ENCODE results near the gene SLC30A1. TPM values are rescaled to one million over a fixed set of nuclear protein-coding genes. Genes with fewer than 3 reads are reported as not detected.

The SLC30A1 gene
- total and polyA plus RNA-seq, 2 of the 13 experiments (the other 11 are each of a cell fraction or from before 2014, with no cell fraction given) = 5.9 to 24.4 TPM

- TF ChIP-seq ZBTB40 (IDR thresholded peaks at IDR 0.05) (no peak), ZBTB40 (CRISPR knock-in tag; IDR thresholded peaks at IDR 0.05) (no peak)
These were observed 20.9 kb downstream of the SLC30A1 start (continued) for GRCh38 chr1:211557894-211558625.

GRCh38 chr1:211553549-211553948, 25.4 kb downstream of the SLC30A1 start:
- no peaks in the 10 kb centered on the region for H4K20me1 ChIP-seq (ENCODE audit: insufficient read depth, low read length)
- H3K27me3 ChIP-seq (ENCODE audit: control insufficient read depth in 1 of 2, insufficient read depth in 2 of 2, low read length in 2 of 2) = peaks cover 0 to 10% of the 10 kb centered on the region in 2 experiments; a peak in 2 of 5 replicates
- intact Hi-C loops (cut with micrococcal nuclease; ENCODE audit: unreplicated experiment) (loop anchor here (5.0 kb wide), 1 partner anchor 36 kb away; no protein-coding TSS in a partner anchor), in situ Hi-C loops (cut with HindIII; ENCODE audit: extremely low pct_ligation_motif_present, low pct_unique_long_range_greater_than_20kb) (no loop called here)
- no TSS peak for BruUV-seq (replicated peaks)
- H3K27ac ChIP-seq (ENCODE audit: extremely low read length, insufficient read depth, low read length) = no peak overlapping the region
- H3K4me1 ChIP-seq (ENCODE audit: insufficient read depth, low read length) = peaks cover 25% of the 10 kb centered on the region
- ATAC-seq (no peak), FAIRE-seq (no peak), DNase-seq (ENCODE audit: low spot score) (no peak)
- ChIA-PET POLR2A (no interaction called here), CTCF (ENCODE audit: low intra/inter-chr PET ratio, low total read pairs) (no interaction called here)
- no peak overlapping the region for H3K4me3 ChIP-seq (replicated peaks in 1 of 3; ENCODE audit: insufficient read depth in 1 of 3, low read depth in 2 of 3, low read length in 3 of 3)
- H3K9ac ChIP-seq (ENCODE audit: insufficient read depth, low read depth, low read length) = no peak overlapping the region
- H2AFZ ChIP-seq (ENCODE audit: low read length) = no peak overlapping the region
- no peaks in the 10 kb centered on the region for H3K36me3 ChIP-seq (replicated peaks in 1 of 2; ENCODE audit: control insufficient read depth in 1 of 2, insufficient read depth in 2 of 2, low read length in 2 of 2)
- no peaks in the 10 kb centered on the region for H3K9me3 ChIP-seq (ENCODE audit: low read length)
- H3K79me2 ChIP-seq (ENCODE audit: insufficient read depth, low read length) = no peaks in the 10 kb centered on the region
- H3K4me2 ChIP-seq (ENCODE audit: low read depth, low read length) = no peak overlapping the region
- 42% methylated on average over 2 of the region's 2 CpGs for WGBS (ENCODE audit: low lambda C conversion rate)
- TF ChIP-seq EP300 (IDR thresholded peaks at IDR 0.05; ENCODE audit: low read depth in 2 of 2, low read length in 2 of 2) (no peak), EP300 (CRISPR knock-in tag; IDR thresholded peaks at IDR 0.05; ENCODE audit: borderline replicate concordance) (no peak), ZNF263 (CRISPR knock-in tag; IDR thresholded peaks at IDR 0.05) (no peak), CERS6 (CRISPR knock-in tag; IDR thresholded peaks at IDR 0.05) (no peak), ESRRA (CRISPR knock-in tag; IDR thresholded peaks at IDR 0.05; ENCODE audit: low read depth) (no peak), MED13 (CRISPR knock-in tag; IDR thresholded peaks at IDR 0.05) (no peak), TIGD3 (CRISPR knock-in tag; IDR thresholded peaks at IDR 0.05; ENCODE audit: borderline replicate concordance) (no peak), MAFF (IDR thresholded peaks at IDR 0.05; ENCODE audit: low read depth, low read length) (no peak)

Data from HepG2 (cell line).